Measurements from ENCODE around the gene MLN.

- TF ChIP-seq EZH2phosphoT487 (IDR thresholded peaks at IDR 0.05; ENCODE audit: unreplicated experiment), result no peak
- TF ChIP-seq CTCF (conservative IDR thresholded peaks at IDR 0.05; ENCODE audit: low read depth in 2 of 2), result no peak
- TF ChIP-seq EZH2 (IDR thresholded peaks at IDR 0.05; ENCODE audit: low read depth, unreplicated experiment), result no peak
- TF ChIP-seq POLR2AphosphoS5 (IDR thresholded peaks at IDR 0.05; ENCODE audit: low read depth), result no peak
- no peak for TF ChIP-seq REST (IDR thresholded peaks at IDR 0.05; ENCODE audit: unreplicated experiment)
- TF ChIP-seq ZNF331 (CRISPR knock-in tag; IDR thresholded peaks at IDR 0.05; ENCODE audit: low read depth), result no peak
- no peak for TF ChIP-seq CREB1 (CRISPR knock-in tag; IDR thresholded peaks at IDR 0.05; ENCODE audit: low read depth)
- TF ChIP-seq STAT1 (IDR thresholded peaks at IDR 0.05; ENCODE audit: unreplicated experiment), result no peak
- TF ChIP-seq ETS1 (IDR thresholded peaks at IDR 0.05), result no peak
- no peak for TF ChIP-seq JUNB (IDR thresholded peaks at IDR 0.05; ENCODE audit: unreplicated experiment)
- TF ChIP-seq ZNF114 (CRISPR knock-in tag; IDR thresholded peaks at IDR 0.05), result no peak
- no peak for TF ChIP-seq NANOG (IDR thresholded peaks at IDR 0.05; ENCODE audit: borderline replicate concordance)
These were observed 36.5 kb upstream of the MLN start for GRCh38 chr6:33840048-33840926.
